ENCODE results near the gene COL5A1.

Gene COL5A1

DNA sequence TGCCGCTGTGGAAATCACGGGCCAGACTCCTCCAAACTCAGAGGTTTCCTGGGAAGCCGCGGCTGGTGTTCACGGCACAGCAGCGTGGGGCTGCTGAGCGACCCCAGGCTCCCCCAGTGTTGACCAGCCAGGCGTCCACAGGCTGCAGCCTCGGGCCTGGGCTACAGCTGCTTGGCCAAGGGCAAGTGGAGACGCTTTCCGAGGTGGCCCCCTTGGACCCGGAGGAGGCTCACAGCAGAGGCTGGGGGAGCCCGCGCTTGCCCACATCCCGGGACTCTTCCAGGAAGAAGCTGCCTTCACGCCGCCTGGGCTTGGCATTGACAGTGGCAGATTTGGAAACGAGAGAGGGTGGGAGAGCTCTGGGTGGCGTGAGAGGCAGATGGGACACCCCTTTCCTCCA, 186.0 kb downstream of the COL5A1 start:
- Histone ChIP-seq H3K4me1 (ENCODE audit: control insufficient read depth in 1 of 2, insufficient read depth in 1 of 2, low read depth in 1 of 2, low read length in 1 of 2) (no peaks in the 10 kb centered on the region), H3K9me3 (no peaks in the 10 kb centered on the region), H3K27me3 (no peaks in the 10 kb centered on the region), H3K4me3 (ENCODE audit: low read depth in 1 of 2, low read length in 1 of 2) (no peak overlapping the region), H3K27ac (no peak overlapping the region), H3K36me3 (no peaks in the 10 kb centered on the region)
- TF ChIP-seq, protein P1, sequence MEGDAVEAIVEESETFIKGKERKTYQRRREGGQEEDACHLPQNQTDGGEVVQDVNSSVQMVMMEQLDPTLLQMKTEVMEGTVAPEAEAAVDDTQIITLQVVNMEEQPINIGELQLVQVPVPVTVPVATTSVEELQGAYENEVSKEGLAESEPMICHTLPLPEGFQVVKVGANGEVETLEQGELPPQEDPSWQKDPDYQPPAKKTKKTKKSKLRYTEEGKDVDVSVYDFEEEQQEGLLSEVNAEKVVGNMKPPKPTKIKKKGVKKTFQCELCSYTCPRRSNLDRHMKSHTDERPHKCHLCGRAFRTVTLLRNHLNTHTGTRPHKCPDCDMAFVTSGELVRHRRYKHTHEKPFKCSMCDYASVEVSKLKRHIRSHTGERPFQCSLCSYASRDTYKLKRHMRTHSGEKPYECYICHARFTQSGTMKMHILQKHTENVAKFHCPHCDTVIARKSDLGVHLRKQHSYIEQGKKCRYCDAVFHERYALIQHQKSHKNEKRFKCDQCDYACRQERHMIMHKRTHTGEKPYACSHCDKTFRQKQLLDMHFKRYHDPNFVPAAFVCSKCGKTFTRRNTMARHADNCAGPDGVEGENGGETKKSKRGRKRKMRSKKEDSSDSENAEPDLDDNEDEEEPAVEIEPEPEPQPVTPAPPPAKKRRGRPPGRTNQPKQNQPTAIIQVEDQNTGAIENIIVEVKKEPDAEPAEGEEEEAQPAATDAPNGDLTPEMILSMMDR (IDR thresholded peaks at IDR 0.05): no peak

DNA sequence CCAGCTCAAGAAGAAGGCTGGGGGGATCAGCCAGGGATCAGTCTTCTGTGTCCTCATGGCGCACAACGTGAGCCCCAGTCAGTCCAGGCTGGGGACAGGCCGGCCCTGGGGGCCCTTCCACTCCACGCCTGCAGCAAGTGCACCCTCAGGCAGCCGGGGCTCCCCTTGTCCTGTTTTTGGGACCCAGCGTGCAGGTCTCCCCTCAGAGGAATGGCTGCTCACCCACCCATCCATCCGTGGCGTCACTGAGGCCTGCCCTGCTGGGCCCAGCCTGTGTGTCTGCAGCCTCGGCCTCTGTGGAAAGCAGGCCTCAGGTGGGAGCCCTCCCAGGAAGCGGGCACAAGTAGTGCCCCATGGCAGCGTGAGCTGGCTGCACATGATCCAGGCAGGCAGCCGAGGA, 186.4 kb downstream of the COL5A1 start:
- no peaks in the 10 kb centered on the region for H3K9me3 ChIP-seq
- no peaks in the 10 kb centered on the region for H3K36me3 ChIP-seq
- H3K27me3 ChIP-seq: no peaks in the 10 kb centered on the region
- no peaks in the 10 kb centered on the region for H3K4me1 ChIP-seq (ENCODE audit: control insufficient read depth in 1 of 2, insufficient read depth in 1 of 2, low read depth in 1 of 2, low read length in 1 of 2)
- TF ChIP-seq, protein P1 (IDR thresholded peaks at IDR 0.05): no peak
- no peak overlapping the region for H3K27ac ChIP-seq
- no peak overlapping the region for H3K4me3 ChIP-seq (ENCODE audit: low read depth in 1 of 2, low read length in 1 of 2)

DNA sequence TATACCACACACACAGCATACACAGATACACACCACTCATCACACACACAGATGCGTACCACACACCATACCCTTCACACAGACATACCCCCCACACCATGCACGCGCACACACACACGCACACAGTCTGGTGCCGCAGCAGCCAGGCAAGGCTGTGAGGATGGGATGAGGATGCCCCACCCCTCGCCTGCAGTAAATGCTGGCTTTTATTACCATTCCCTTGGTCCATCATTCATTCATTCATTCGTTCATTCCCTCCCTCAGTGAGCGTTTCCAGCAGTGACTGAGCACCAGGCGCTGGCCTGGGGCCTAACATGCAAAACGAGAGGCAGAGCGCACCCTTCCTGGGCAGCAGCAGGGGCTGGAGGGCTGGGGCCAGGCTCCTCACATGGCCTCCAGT, 187.3 kb downstream of the COL5A1 start:
- Histone ChIP-seq H3K36me3 (no peaks in the 10 kb centered on the region), H3K9me3 (no peaks in the 10 kb centered on the region), H3K27me3 (no peaks in the 10 kb centered on the region), H3K27ac (no peak overlapping the region), H3K4me3 (ENCODE audit: low read depth in 1 of 2, low read length in 1 of 2) (no peak overlapping the region), H3K4me1 (ENCODE audit: control insufficient read depth in 1 of 2, insufficient read depth in 1 of 2, low read depth in 1 of 2, low read length in 1 of 2) (no peaks in the 10 kb centered on the region)
- TF ChIP-seq, protein P1 (IDR thresholded peaks at IDR 0.05): no peak

DNA sequence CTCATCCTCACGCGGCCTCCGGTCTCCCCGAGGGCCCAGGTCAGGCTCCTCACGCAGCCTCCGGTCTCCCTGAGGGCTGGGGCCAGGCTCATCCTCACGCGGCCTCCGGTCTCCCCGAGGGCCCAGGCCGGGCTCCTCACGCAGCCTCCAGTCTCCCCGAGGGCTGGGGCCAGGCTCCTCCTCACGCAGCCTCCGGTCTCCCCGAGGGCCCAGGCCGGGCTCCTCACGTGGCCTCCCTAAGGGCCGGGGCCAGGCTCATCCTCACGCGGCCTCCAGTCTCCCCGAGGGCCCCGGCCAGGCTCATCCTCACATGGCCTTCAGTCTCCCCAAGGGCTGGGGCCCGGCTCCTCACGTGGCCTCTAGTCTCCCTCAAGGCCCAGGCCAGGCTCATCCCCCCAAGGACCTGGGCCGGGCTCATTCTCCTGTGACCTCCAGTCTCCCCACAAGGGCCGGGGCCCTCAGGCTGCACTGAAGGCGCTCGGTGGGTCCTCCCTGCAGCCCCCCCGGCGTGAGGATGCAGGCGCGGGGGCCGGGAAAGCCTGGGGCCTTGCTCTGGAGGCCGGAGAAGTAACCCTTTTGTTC, 187.8 kb downstream of the COL5A1 start:
- no peaks in the 10 kb centered on the region for H3K36me3 ChIP-seq

DNA sequence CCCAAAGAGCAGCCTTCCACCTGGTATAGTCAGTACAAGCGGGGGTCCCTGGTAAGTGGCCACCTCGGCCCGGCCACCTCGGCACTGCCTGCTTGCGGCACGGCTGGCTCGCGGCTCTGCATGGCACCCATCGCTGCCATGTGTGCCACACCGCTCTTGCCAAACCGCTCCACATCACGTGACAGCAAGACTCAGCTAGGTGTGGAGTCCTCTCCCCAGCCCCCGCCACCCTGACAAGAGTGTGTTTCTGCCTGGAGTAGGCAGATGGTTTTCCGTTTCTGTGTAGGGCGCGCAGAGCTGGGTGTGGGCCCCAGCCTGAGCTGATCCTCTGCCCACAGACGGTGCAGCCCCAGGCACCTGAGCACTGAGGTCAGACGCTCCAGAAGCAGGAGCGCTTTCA, 188.5 kb downstream of the COL5A1 start:
- TF ChIP-seq, protein P1 (IDR thresholded peaks at IDR 0.05): no peak
- H3K36me3 ChIP-seq: no peaks in the 10 kb centered on the region
- H3K27me3 ChIP-seq: no peaks in the 10 kb centered on the region
- no peaks in the 10 kb centered on the region for H3K4me1 ChIP-seq (ENCODE audit: control insufficient read depth in 1 of 2, insufficient read depth in 1 of 2, low read depth in 1 of 2, low read length in 1 of 2)
- H3K27ac ChIP-seq: no peak overlapping the region
- H3K4me3 ChIP-seq (ENCODE audit: low read depth in 1 of 2, low read length in 1 of 2): no peak overlapping the region
- H3K9me3 ChIP-seq: no peaks in the 10 kb centered on the region

More for the DNA sequence above, 187.8 kb downstream of the COL5A1 start:
- Histone ChIP-seq H3K9me3 (no peaks in the 10 kb centered on the region), H3K27ac (no peak overlapping the region), H3K27me3 (no peaks in the 10 kb centered on the region), H3K4me1 (ENCODE audit: control insufficient read depth in 1 of 2, insufficient read depth in 1 of 2, low read depth in 1 of 2, low read length in 1 of 2) (no peaks in the 10 kb centered on the region), H3K4me3 (ENCODE audit: low read depth in 1 of 2, low read length in 1 of 2) (no peak overlapping the region)
- TF ChIP-seq, protein P1 (IDR thresholded peaks at IDR 0.05): no peak

All from neutrophil (primary cell).